A673 (cell line): Measurements from ENCODE around the gene LPIN3. TPM values are rescaled to one million over a fixed set of nuclear protein-coding genes. Genes with fewer than 3 reads are reported as not detected.

Source experiments
- BruUV-seq: library from RNA; stranded (reverse); fragments of 400-500 nt; replicated peaks from 2 replicates; lab custom pipeline; 2021; lab: Mats Ljungman, UMichigan
- CTCF ChIA-PET: fragments of 300-600 bp; sonication (Branson Sonifier 250); formaldehyde crosslinking; loops from one replicate; lab custom pipeline; 2022; ENCODE audit warnings: antibody characterized with exemption; lab: Charles Lee
- POLR2A ChIA-PET: fragments of 300-600 bp; sonication (Branson Sonifier 250); formaldehyde crosslinking; loops from one replicate; lab custom pipeline; 2022; ENCODE audit warnings: antibody characterized with exemption; ENCODE audit not compliant: low non-redundant PET; lab: Charles Lee
- DNase-seq: peaks from one replicate; pipeline ENCODE4 v3.0.0-alpha.2; 2015; ENCODE audit warnings: low spot score
- H3K27ac ChIP-seq: fragments of 200-600 bp; sonication (generic); 2 replicates; pipeline ENCODE4 v1.5.1; 2016; ENCODE audit warnings: mixed run types, low read depth, mild to moderate bottlenecking, mixed read lengths, antibody characterized with exemption, low read length; ENCODE audit not compliant: poor library complexity, severe bottlenecking
- H3K27me3 ChIP-seq: fragments of 200-600 bp; sonication (generic); replicated peaks from 2 replicates; pipeline ENCODE4 v1.6.1; 2017; ENCODE audit warnings: mixed run types, low read depth, mild to moderate bottlenecking, mixed read lengths, antibody characterized with exemption, low read length; ENCODE audit not compliant: insufficient read depth, poor library complexity
- H3K36me3 ChIP-seq: fragments of 200-600 bp; sonication (generic); 2 replicates; pipeline ENCODE4 v1.6.1; 2016; ENCODE audit warnings: mixed run types, mild to moderate bottlenecking, mixed read lengths, antibody characterized with exemption, low read length; ENCODE audit not compliant: insufficient read depth, poor library complexity, severe bottlenecking
- H3K4me1 ChIP-seq: fragments of 200-600 bp; sonication (generic); 2 replicates; pipeline ENCODE4 v1.6.1; 2017; ENCODE audit warnings: mixed run types, mild to moderate bottlenecking, mixed read lengths, antibody characterized with exemption, low read length; ENCODE audit not compliant: insufficient read depth, poor library complexity, severe bottlenecking
- H3K4me3 ChIP-seq: fragments of 200-600 bp; sonication (generic); 2 replicates; pipeline ENCODE4 v1.5.1; 2016; ENCODE audit warnings: low read depth, mixed run types, mild to moderate bottlenecking, mixed read lengths, low read length; ENCODE audit not compliant: poor library complexity, severe bottlenecking
- H3K9me3 ChIP-seq: fragments of 200-600 bp; sonication (generic); 2 replicates; pipeline ENCODE4 v1.6.1; 2016; ENCODE audit warnings: mixed run types, low read depth, mild to moderate bottlenecking, mixed read lengths, antibody characterized with exemption, low read length; ENCODE audit not compliant: poor library complexity, severe bottlenecking
- EZH2 ChIP-seq: fragments of 200-600 bp; sonication (generic); IDR thresholded peaks from 2 replicates; pipeline ENCODE4 v1.6.1; 2017; ENCODE audit warnings: borderline replicate concordance, low read depth, mild to moderate bottlenecking, mixed read lengths, antibody characterized with exemption, low read length; ENCODE audit not compliant: poor library complexity, severe bottlenecking
- intact Hi-C: fragments of 100-400 bp; cut with micrococcal nuclease; formaldehyde crosslinking; loops from one replicate; pipeline ENCODE4 v1.10.0; 2022; ENCODE audit not compliant: unreplicated experiment
- total RNA-seq: library from RNA; stranded (reverse); gene quantifications from 2 replicates; pipeline ENCODE4 v1.2.3, GENCODE V29; 2021
- TF ChIP-seq, protein P1 (sequence below): fragments of 300-800, 200-600 bp; sonication (generic); conservative IDR thresholded peaks from 2 replicates; pipeline ENCODE4 v1.5.1; 2017; ENCODE audit warnings: low read depth, mild to moderate bottlenecking, antibody characterized with exemption, low read length, moderate library complexity, mixed read lengths

Gene LPIN3
- total RNA-seq, 1 experiment from 2014 or later, result 1.3 TPM

DNA sequence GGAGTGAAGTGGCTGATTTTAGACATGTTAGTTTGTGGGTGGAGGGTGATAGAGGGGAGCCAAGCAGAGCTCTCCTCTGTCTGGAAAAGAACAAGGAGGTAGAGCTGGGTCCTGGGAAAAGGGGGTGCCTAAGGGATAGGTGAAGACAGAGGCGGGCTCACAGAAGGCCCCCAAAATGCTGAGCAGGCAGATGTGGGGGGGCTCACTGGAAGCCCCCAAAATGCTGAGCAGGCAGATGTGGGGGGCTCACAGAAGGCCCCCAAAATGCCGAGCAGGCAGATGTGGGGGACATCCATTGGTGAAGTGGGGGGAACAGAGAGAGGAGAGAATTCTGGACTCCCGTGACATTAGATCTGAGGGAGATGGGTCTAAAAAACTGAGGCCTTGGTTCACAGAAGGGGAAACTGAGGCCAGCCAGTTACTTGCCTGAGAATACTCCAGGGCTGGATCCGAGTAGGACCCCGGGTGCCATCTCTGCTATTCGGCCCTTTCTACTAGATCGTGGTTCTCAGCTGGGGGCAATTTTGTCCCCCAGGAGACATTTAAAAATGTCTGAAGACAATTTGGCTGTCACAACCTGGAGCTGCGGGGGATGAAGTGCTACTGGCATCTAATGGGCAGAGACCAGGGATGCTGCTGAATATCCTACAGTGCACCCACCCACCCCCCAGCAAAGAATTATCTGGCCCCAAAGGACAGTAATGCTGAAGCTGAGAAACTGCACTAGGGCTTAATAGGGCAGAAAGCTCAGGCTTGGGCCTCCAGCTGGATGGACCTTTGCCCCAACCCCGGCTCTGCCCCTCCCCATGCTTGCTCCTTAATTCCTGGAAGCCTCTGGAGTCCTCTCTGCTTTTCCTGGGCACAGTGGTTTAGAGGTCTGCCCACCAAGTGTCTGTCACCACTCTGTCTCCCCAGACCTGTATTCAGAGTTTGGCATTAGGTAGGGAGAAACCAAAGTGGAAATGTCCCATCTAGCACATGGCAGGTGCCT lies 2.1 kb downstream of the LPIN3 start:
- Histone ChIP-seq H3K36me3 (no peaks in the 10 kb centered on the region), H3K9me3 (no peaks in the 10 kb centered on the region), H3K27ac (no peak overlapping the region), H3K4me3 (no peak overlapping the region), H3K27me3 (no peaks in the 10 kb centered on the region), H3K4me1 (peaks cover 5% of the 10 kb centered on the region)
- ChIA-PET POLR2A (no interaction called here), CTCF (no interaction called here)
- intact Hi-C loops, result no loop called here
- no peak for TF ChIP-seq EZH2
- TF ChIP-seq, protein P1, sequence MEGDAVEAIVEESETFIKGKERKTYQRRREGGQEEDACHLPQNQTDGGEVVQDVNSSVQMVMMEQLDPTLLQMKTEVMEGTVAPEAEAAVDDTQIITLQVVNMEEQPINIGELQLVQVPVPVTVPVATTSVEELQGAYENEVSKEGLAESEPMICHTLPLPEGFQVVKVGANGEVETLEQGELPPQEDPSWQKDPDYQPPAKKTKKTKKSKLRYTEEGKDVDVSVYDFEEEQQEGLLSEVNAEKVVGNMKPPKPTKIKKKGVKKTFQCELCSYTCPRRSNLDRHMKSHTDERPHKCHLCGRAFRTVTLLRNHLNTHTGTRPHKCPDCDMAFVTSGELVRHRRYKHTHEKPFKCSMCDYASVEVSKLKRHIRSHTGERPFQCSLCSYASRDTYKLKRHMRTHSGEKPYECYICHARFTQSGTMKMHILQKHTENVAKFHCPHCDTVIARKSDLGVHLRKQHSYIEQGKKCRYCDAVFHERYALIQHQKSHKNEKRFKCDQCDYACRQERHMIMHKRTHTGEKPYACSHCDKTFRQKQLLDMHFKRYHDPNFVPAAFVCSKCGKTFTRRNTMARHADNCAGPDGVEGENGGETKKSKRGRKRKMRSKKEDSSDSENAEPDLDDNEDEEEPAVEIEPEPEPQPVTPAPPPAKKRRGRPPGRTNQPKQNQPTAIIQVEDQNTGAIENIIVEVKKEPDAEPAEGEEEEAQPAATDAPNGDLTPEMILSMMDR, result no peak
- no peak for DNase-seq
- no TSS peak for BruUV-seq

DNA sequence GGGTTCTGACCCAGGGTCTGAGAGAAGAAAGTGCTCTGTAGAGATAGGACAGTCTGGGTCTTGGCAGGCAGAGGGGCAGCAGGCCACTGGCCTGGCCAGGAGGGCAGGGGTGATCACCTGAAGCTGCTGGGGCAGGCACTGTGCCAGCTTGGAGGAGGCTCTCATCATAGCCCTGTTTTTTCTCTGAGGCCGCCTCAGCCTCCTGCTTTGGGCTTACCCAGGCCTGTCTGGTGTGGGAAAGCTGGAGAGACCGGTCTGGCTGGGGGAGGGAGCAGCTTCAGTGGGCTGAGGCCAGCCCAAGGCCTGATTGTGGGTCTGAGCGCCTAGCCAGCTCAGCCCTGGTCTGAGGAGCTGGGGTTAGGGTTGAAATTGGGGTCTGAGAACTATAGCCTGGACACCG lies 3.9 kb downstream of the LPIN3 start:
- no peak overlapping the region for H3K4me3 ChIP-seq
- no peak for DNase-seq
- H3K36me3 ChIP-seq, result no peaks in the 10 kb centered on the region
- TF ChIP-seq, protein P1, result no peak
- TF ChIP-seq EZH2, result no peak
- intact Hi-C loops, result no loop called here
- H3K27ac ChIP-seq, result no peak overlapping the region
- no peaks in the 10 kb centered on the region for H3K9me3 ChIP-seq
- ChIA-PET CTCF (no interaction called here), POLR2A (no interaction called here)
- H3K27me3 ChIP-seq, result no peaks in the 10 kb centered on the region
- BruUV-seq, result no TSS peak
- H3K4me1 ChIP-seq, result peaks cover 5% of the 10 kb centered on the region

DNA sequence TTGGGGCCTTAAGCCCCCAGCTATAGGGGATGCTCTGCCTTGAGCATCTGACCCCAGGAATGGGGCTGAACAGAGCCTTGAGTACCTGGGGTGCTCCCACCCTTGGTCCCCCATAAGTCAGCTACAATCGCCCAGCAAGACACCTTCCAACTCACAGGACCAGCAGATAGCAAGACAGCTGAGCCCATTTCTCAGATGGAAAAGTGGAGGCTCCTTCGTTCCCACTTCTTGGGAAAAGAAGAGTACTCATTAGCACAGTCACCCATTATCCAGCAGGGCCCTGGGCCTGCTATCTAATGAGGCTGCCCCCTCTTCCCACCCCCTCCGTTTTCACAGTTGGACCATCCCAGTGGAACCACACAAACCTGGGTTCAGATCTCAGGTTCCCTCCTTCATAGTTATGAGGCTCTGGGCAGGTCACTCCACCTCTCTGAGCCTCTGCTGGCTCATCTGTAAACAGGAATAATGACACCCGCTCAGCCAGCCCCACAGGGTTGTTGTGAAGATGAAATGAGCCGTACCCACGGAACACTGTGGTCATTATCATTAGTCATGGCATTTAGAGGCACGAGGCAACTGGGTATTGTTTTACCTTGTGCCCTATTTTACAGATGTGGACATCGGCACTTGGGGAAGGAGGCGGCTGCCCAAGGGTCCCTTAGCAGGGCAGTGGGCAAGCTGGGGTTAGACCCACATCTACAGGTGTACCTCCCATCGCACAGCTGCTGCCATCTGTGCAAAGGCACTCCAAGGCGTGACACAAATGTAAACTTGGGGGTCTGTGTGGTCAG lies 4.5 kb downstream of the LPIN3 start:
- Histone ChIP-seq H3K36me3 (no peaks in the 10 kb centered on the region), H3K4me1 (peaks cover 4% of the 10 kb centered on the region), H3K4me3 (no peak overlapping the region), H3K27me3 (no peaks in the 10 kb centered on the region), H3K27ac (no peak overlapping the region), H3K9me3 (no peaks in the 10 kb centered on the region)
- intact Hi-C loops, result no loop called here
- no peak for DNase-seq
- ChIA-PET CTCF (no interaction called here), POLR2A (no interaction called here)
- no TSS peak for BruUV-seq
- TF ChIP-seq EZH2, result no peak
- TF ChIP-seq, protein P1, result no peak
